Peyer's patch (tissue), 4 donors: ENCODE results near the gene MORC4.

Experiments
- CTCF ChIP-seq, 6 experiments: fragments of 450-650 bp in 4 of 6; fragments of 200-600 bp in 2 of 6; sonication (generic) in 1 of 6; IDR thresholded peaks; one replicate each; pipeline ENCODE4 v1.5.1; 2017 to 2019; ENCODE audit warnings: antibody characterized with exemption in 6 of 6, mild to moderate bottlenecking in 3 of 6, moderate library complexity in 1 of 6
- POLR2A ChIP-seq, 2 donors: fragments of 450-650 bp; IDR thresholded peaks; one replicate each; pipeline ENCODE4 v1.5.1; 2017; ENCODE audit warnings: antibody characterized with exemption in 2 of 2, mild to moderate bottlenecking in 2 of 2, moderate library complexity in 2 of 2

GRCh38 chrX:106901781-106902219, 98.2 kb downstream of the MORC4 start:
- TF ChIP-seq POLR2A (IDR thresholded peaks at IDR 0.05) = no peak
- TF ChIP-seq CTCF (IDR thresholded peaks at IDR 0.05) = no peak
